HepG2 (cell line): ENCODE results near the gene RASGRP4. TPM values are rescaled to one million over a fixed set of nuclear protein-coding genes. Genes with fewer than 3 reads are reported as not detected.

Experiments
- EEA1 ChIP-seq: sonication (generic); formaldehyde crosslinking; IDR thresholded peaks from 2 replicates; pipeline ENCODE4 v1.5.1; 2020; ENCODE audit warnings: mild to moderate bottlenecking, missing genetic modification reagents, borderline replicate concordance
- FIP1L1 ChIP-seq: fragments of 200-400 bp; formaldehyde crosslinking; IDR thresholded peaks from 2 replicates; pipeline ENCODE4 v1.6.1; 2018; ENCODE audit warnings: low read depth, mild to moderate bottlenecking, low read length, moderate library complexity, borderline replicate concordance; ENCODE audit not compliant: insufficient read depth
- MATR3 ChIP-seq: sonication (generic); formaldehyde crosslinking; IDR thresholded peaks from 2 replicates; pipeline ENCODE4 v1.4.0; 2020; ENCODE audit warnings: missing genetic modification reagents
- MBNL3 ChIP-seq: fragments of 250-450 bp; sonication (Bioruptor Pico); conservative IDR thresholded peaks from 2 replicates; pipeline ENCODE4 v1.8.0; 2022; ENCODE audit warnings: mild to moderate bottlenecking, inconsistent platforms
- SMARCE1 ChIP-seq: fragments of 450-650 bp; IDR thresholded peaks from 2 replicates; pipeline ENCODE4 v1.6.1; 2017; ENCODE audit warnings: borderline replicate concordance
- ZNF329 ChIP-seq: sonication (generic); formaldehyde crosslinking; IDR thresholded peaks from 2 replicates; pipeline ENCODE4 v1.9.0; 2021; ENCODE audit warnings: low read depth, mild to moderate bottlenecking, missing genetic modification reagents
- ZNF781 ChIP-seq: sonication (generic); formaldehyde crosslinking; IDR thresholded peaks from 2 replicates; pipeline ENCODE4 v1.5.1; 2020; ENCODE audit warnings: borderline replicate concordance, mild to moderate bottlenecking, missing genetic modification reagents; ENCODE audit errors: not compliant biosample characterization
- polyA plus RNA-seq, 8 experiments: library from polyadenylated mRNA; depleted of rRNA in 3 of 8; stranded (reverse) in 7 of 8; unstranded in 1 of 8; fragments of >200 nt; fragmentation: Illumina TruSeq in 4 of 8; extraction: Trizol in 4 of 8; gene quantifications; 2 replicates each; pipeline versions ENCODE4 v1.2.1 to v1.2.3, GENCODE V29; 2011 to 2016; ENCODE audit warnings: low read depth in 4 of 8, missing spikeins in 1 of 8, mixed read lengths in 1 of 8; ENCODE audit not compliant: insufficient read depth in 1 of 8
- total RNA-seq, 5 experiments: library from RNA; depleted of rRNA; stranded (reverse); fragments of >200 nt; fragmentation: Illumina TruSeq; extraction: Trizol; gene quantifications; 2 replicates each; pipeline ENCODE4 v1.2.3, GENCODE V29; 2016; ENCODE audit warnings: low read depth in 1 of 5
- TF ChIP-seq, protein P1 (sequence below): sonication (generic); formaldehyde crosslinking; IDR thresholded peaks from 2 replicates; pipeline ENCODE4 v1.5.0; 2020; ENCODE audit warnings: mild to moderate bottlenecking, missing genetic modification reagents, moderate library complexity
- TF ChIP-seq, protein P2 (sequence below): IDR thresholded peaks from 2 replicates; pipeline ENCODE4 v1.6.1; 2016; ENCODE audit warnings: missing compliant biosample characterization, missing genetic modification reagents, borderline replicate concordance
- TF ChIP-seq, protein P3 (sequence below): sonication (generic); formaldehyde crosslinking; IDR thresholded peaks from 2 replicates; pipeline ENCODE4 v1.4.0; 2020; ENCODE audit warnings: missing genetic modification reagents
- TF ChIP-seq, protein P4 (sequence below): sonication (generic); formaldehyde crosslinking; IDR thresholded peaks from 2 replicates; pipeline ENCODE4 v1.8.0; 2022; ENCODE audit warnings: missing genetic modification reagents, mild to moderate bottlenecking, inconsistent platforms, borderline replicate concordance
- TF ChIP-seq, protein P5 (sequence below): sonication (generic); formaldehyde crosslinking; IDR thresholded peaks from 2 replicates; pipeline ENCODE4 v1.5.1; 2020; ENCODE audit warnings: mild to moderate bottlenecking, missing genetic modification reagents, moderate library complexity
- TF ChIP-seq, protein P6 (sequence below): sonication (generic); formaldehyde crosslinking; IDR thresholded peaks from 2 replicates; pipeline ENCODE4 v1.4.0; 2020; ENCODE audit warnings: missing genetic modification reagents, mild to moderate bottlenecking, borderline replicate concordance

RASGRP4 gene
- total and polyA plus RNA-seq, 2 of the 13 experiments (the other 11 are each of a cell fraction or from before 2014, with no cell fraction given): not detected

DNA sequence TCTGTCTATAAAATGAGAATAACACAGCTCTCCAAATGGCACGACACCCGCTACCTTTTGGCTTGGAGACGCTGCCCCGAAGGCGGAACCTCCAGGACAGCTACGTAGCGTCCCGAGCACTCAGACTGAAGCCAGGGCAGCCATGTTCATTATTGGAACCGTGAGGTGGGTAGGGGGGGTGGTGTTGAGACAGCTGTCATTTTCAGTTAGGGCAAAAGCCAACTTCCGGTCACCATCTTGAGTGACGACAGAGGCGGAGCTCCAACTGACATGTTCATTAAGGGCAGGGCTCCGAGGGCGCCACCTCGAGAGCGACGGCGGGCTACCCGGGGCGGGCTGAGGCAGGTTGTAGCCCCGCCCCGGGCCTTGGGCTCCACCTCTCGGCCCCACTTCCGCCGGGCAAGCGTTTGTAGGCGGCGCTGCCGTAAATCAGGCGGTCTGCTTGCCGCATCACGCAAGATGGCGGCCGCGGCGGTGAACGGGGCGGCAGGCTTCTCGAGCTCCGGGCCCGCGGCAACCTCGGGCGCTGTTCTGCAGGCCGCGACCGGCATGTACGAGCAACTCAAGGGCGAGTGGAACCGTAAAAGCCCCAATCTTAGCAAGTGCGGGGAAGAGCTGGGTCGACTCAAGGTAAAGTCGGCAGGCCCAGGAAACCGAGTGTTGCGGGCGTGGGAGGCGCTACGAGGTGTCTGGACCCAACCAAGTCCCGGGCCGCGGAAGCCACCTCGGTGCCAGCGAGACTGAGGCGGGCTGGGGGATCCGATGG is 51.5 kb downstream of the RASGRP4 start, which contains the start of gene PSMD8 (continued):
- TF ChIP-seq, protein P1, sequence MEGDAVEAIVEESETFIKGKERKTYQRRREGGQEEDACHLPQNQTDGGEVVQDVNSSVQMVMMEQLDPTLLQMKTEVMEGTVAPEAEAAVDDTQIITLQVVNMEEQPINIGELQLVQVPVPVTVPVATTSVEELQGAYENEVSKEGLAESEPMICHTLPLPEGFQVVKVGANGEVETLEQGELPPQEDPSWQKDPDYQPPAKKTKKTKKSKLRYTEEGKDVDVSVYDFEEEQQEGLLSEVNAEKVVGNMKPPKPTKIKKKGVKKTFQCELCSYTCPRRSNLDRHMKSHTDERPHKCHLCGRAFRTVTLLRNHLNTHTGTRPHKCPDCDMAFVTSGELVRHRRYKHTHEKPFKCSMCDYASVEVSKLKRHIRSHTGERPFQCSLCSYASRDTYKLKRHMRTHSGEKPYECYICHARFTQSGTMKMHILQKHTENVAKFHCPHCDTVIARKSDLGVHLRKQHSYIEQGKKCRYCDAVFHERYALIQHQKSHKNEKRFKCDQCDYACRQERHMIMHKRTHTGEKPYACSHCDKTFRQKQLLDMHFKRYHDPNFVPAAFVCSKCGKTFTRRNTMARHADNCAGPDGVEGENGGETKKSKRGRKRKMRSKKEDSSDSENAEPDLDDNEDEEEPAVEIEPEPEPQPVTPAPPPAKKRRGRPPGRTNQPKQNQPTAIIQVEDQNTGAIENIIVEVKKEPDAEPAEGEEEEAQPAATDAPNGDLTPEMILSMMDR (CRISPR knock-in tag): peak; percentile 65
- TF ChIP-seq, protein P2, sequence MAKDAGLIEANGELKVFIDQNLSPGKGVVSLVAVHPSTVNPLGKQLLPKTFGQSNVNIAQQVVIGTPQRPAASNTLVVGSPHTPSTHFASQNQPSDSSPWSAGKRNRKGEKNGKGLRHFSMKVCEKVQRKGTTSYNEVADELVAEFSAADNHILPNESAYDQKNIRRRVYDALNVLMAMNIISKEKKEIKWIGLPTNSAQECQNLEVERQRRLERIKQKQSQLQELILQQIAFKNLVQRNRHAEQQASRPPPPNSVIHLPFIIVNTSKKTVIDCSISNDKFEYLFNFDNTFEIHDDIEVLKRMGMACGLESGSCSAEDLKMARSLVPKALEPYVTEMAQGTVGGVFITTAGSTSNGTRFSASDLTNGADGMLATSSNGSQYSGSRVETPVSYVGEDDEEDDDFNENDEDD (CRISPR knock-in tag): peak; percentile 49; the same call in 1 of the 2 replicates
- TF ChIP-seq ZNF329 (CRISPR knock-in tag) (peak; percentile 93), MATR3 (CRISPR knock-in tag) (no peak), FIP1L1 (no peak), SMARCE1 (no peak), EEA1 (CRISPR knock-in tag) (peak; percentile 85), MBNL3 (CRISPR knock-in tag) (no peak), ZNF781 (peak; percentile 65)
- TF ChIP-seq, protein P3, sequence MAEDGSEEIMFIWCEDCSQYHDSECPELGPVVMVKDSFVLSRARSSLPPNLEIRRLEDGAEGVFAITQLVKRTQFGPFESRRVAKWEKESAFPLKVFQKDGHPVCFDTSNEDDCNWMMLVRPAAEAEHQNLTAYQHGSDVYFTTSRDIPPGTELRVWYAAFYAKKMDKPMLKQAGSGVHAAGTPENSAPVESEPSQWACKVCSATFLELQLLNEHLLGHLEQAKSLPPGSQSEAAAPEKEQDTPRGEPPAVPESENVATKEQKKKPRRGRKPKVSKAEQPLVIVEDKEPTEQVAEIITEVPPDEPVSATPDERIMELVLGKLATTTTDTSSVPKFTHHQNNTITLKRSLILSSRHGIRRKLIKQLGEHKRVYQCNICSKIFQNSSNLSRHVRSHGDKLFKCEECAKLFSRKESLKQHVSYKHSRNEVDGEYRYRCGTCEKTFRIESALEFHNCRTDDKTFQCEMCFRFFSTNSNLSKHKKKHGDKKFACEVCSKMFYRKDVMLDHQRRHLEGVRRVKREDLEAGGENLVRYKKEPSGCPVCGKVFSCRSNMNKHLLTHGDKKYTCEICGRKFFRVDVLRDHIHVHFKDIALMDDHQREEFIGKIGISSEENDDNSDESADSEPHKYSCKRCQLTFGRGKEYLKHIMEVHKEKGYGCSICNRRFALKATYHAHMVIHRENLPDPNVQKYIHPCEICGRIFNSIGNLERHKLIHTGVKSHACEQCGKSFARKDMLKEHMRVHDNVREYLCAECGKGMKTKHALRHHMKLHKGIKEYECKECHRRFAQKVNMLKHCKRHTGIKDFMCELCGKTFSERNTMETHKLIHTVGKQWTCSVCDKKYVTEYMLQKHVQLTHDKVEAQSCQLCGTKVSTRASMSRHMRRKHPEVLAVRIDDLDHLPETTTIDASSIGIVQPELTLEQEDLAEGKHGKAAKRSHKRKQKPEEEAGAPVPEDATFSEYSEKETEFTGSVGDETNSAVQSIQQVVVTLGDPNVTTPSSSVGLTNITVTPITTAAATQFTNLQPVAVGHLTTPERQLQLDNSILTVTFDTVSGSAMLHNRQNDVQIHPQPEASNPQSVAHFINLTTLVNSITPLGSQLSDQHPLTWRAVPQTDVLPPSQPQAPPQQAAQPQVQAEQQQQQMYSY (CRISPR knock-in tag): no peak
- TF ChIP-seq, protein P4, sequence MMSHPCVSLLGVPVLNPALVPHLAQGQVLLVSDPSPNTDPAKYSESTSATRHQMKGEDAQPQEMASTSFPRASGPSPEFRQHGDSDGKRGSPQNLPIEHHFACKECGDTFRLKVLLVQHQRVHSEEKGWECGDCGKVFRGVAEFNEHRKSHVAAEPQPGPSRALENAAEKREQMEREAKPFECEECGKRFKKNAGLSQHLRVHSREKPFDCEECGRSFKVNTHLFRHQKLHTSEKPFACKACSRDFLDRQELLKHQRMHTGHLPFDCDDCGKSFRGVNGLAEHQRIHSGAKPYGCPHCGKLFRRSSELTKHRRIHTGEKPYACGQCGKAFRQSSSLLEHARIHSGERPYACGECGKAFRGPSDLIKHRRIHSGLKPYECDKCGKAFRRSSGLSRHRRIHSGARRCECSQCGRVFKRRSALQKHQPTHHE (CRISPR knock-in tag): no peak; the same call in 1 of the 2 replicates
- TF ChIP-seq, protein P5, sequence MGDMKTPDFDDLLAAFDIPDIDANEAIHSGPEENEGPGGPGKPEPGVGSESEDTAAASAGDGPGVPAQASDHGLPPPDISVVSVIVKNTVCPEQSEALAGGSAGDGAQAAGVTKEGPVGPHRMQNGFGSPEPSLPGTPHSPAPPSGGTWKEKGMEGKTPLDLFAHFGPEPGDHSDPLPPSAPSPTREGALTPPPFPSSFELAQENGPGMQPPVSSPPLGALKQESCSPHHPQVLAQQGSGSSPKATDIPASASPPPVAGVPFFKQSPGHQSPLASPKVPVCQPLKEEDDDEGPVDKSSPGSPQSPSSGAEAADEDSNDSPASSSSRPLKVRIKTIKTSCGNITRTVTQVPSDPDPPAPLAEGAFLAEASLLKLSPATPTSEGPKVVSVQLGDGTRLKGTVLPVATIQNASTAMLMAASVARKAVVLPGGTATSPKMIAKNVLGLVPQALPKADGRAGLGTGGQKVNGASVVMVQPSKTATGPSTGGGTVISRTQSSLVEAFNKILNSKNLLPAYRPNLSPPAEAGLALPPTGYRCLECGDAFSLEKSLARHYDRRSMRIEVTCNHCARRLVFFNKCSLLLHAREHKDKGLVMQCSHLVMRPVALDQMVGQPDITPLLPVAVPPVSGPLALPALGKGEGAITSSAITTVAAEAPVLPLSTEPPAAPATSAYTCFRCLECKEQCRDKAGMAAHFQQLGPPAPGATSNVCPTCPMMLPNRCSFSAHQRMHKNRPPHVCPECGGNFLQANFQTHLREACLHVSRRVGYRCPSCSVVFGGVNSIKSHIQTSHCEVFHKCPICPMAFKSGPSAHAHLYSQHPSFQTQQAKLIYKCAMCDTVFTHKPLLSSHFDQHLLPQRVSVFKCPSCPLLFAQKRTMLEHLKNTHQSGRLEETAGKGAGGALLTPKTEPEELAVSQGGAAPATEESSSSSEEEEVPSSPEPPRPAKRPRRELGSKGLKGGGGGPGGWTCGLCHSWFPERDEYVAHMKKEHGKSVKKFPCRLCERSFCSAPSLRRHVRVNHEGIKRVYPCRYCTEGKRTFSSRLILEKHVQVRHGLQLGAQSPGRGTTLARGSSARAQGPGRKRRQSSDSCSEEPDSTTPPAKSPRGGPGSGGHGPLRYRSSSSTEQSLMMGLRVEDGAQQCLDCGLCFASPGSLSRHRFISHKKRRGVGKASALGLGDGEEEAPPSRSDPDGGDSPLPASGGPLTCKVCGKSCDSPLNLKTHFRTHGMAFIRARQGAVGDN (CRISPR knock-in tag): peak; percentile 90
- TF ChIP-seq, protein P6, sequence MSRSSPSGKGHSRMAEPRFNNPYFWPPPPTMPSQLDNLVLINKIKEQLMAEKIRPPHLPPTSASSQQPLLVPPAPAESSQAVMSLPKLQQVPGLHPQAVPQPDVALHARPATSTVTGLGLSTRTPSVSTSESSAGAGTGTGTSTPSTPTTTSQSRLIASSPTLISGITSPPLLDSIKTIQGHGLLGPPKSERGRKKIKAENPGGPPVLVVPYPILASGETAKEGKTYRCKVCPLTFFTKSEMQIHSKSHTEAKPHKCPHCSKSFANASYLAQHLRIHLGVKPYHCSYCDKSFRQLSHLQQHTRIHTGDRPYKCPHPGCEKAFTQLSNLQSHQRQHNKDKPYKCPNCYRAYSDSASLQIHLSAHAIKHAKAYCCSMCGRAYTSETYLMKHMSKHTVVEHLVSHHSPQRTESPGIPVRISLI: peak; percentile 29; the same call in 1 of the 2 replicates
